ENCODE data around the gene ACO2.
"Not testable (repeated sequence)": the region's sequence is repeated elsewhere in the genome, so short reads cannot be mapped to it uniquely, and the experiment has no call there.

ACO2 gene

DNA sequence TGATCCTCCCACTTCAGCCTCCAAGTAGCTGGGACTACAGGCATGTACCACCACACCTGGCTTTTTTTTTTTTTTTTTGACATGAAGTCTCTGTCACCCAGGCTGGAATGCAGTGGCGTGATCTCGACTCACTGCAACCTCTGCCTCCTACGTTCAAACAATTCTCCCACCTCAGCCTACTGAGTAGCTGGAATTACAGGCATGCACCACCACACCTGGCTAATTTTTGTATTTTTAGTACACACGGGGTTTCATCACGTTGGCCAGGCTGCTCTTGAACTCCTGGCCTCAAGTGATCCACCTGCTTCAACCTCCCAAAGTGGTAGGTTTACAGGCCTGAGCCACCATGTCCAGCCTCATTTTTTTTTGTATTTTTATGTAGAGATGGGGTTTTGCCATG, 28.4 kb upstream of the ACO2 start:
- not testable (repeated sequence) for H3K9ac ChIP-seq (ENCODE audit: low read depth, low read length); H3K27ac ChIP-seq (ENCODE audit: low read depth, low read length); H3K4me1 ChIP-seq (ENCODE audit: control insufficient read depth, insufficient read depth, low read length); H3K9me3 ChIP-seq (ENCODE audit: control insufficient read depth, insufficient read depth, low read length); H3K27me3 ChIP-seq (ENCODE audit: control insufficient read depth, insufficient read depth, low read length); H3K4me3 ChIP-seq (ENCODE audit: low read depth, low read length)
- H3K36me3 ChIP-seq (ENCODE audit: control insufficient read depth, insufficient read depth, low read length): peaks cover 65% of the 10 kb centered on the region

DNA sequence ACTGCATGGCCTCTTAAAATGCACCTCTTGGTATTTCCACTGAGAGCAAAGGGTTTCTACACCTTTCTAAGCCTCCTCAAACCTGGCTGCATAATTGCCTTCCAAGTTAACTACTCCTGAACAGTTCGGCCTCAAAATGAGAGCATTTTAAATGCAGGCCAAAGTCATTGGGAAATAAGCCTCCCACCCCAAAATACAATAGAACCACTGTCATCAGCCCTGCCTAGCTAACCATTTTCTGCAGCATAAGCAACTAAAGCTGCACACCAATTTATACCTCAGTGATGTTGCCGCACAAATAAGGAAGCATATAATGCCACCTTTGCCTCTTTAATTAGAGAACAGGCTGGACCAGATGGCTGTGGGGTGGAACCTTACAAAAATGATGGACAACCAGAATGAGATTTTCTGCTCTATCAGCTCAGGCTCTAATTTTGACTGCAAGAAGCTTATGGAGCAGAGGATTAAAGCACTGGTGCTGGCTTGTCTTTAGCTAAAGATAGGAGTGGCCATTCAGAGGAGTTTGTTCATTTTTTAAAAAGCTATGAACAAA, 26.6 kb upstream of the ACO2 start:
- Histone ChIP-seq H3K36me3 (ENCODE audit: control insufficient read depth, insufficient read depth, low read length) (peaks cover 47% of the 10 kb centered on the region), H3K9me3 (ENCODE audit: control insufficient read depth, insufficient read depth, low read length) (no peaks in the 10 kb centered on the region), H3K27me3 (ENCODE audit: control insufficient read depth, insufficient read depth, low read length) (no peaks in the 10 kb centered on the region), H3K27ac (ENCODE audit: low read depth, low read length) (no peak overlapping the region), H3K4me1 (ENCODE audit: control insufficient read depth, insufficient read depth, low read length) (no peaks in the 10 kb centered on the region; the same call in 1 of the 2 replicates), H3K4me3 (ENCODE audit: low read depth, low read length) (no peak overlapping the region), H3K9ac (ENCODE audit: low read depth, low read length) (no peak overlapping the region)

DNA sequence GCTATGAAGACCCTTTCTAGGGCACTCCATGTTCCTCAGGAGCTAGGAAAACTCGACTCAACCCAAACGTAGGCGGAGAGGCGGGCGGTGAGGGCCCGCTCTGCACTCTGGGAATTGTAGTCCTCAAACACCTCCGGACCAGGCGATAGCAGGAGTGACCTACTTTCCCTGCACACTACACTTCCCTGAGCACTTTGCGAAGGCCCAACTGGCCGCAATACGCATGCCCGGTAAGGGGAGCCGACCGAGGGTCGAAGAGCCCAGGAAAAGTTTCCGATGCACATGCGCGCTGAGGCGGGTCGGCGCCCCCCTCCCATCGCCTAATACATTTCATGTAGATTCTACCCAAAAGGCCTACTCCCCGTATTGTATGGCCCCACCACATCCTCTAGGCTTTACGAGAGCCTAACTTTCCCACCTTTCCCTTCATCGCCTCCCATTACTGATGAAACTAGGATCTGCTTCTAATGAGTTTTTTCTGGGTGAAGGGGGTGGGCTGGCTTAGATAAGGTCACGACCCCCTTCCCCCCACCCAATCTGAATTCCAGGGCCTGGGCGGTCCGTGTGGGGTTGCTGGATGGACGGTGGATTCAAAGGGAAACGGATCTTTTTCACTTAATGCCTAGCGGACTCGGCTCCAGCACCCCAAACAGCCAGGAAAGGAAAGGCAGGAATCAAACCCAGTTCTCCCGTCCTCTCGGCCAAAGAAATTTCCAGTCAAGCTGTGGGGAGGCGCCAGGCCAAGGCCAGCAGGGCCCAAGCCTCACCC, 24.4 kb upstream of the ACO2 start:
- Histone ChIP-seq H3K36me3 (ENCODE audit: control insufficient read depth, insufficient read depth, low read length) (peaks cover 30% of the 10 kb centered on the region), H3K9me3 (ENCODE audit: control insufficient read depth, insufficient read depth, low read length) (no peaks in the 10 kb centered on the region), H3K4me3 (ENCODE audit: low read depth, low read length) (peak overlapping the region; percentile 80), H3K9ac (ENCODE audit: low read depth, low read length) (peak overlapping the region; percentile 93), H3K4me1 (ENCODE audit: control insufficient read depth, insufficient read depth, low read length) (peaks cover 6% of the 10 kb centered on the region), H3K27ac (ENCODE audit: low read depth, low read length) (peak overlapping the region; percentile 100), H3K27me3 (ENCODE audit: control insufficient read depth, insufficient read depth, low read length) (no peaks in the 10 kb centered on the region)

DNA sequence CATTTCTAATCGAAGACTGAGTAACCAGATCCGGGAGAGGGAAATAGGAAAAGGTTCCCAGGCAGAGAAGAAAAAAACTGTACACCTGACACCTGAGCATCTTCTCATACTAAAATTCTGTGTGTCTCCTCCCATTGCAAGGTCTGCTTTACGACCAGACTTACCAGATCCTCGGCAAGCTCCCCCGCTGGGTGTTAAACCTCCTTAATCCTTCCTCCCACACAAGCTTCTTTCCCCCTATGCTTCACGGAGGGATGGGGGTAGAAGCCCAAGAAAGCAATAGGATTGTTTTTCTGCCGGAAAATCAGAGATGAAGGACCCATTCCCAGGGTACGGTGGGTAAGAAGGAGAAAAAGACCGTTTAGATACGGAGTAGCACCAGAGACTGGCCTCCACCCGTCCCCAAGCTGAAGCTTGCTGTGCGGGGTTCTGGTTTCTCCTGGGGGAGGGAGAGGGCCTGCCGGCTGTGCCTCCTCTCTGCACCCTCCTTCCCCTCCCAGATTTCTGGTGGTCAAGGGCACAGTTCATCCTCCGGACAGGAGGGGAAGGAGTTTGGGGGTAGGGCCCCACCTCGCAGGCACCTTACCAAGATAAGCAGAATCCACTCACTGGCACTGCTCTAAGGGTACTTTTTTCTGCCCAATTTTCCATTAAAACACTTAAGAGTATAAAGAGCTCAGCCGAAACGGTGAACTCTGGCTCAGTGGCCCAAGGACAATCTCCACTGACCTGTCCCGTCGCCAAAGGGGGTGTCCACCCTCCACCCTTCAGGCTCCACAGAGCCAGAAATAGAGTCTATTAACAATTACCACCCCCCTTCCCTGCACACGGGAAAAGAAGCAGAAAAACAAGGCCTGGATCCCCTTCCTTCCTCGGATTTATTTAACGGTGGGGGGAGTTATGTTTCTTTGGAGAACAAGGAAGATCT, 23.5 kb upstream of the ACO2 start:
- H3K4me3 ChIP-seq (ENCODE audit: low read depth, low read length): peak overlapping the region; percentile 80
- peak overlapping the region; percentile 100 for H3K27ac ChIP-seq (ENCODE audit: low read depth, low read length)
- H3K4me1 ChIP-seq (ENCODE audit: control insufficient read depth, insufficient read depth, low read length): peaks cover 6% of the 10 kb centered on the region
- peaks cover 25% of the 10 kb centered on the region for H3K36me3 ChIP-seq (ENCODE audit: control insufficient read depth, insufficient read depth, low read length)
- H3K9me3 ChIP-seq (ENCODE audit: control insufficient read depth, insufficient read depth, low read length): no peaks in the 10 kb centered on the region
- no peaks in the 10 kb centered on the region for H3K27me3 ChIP-seq (ENCODE audit: control insufficient read depth, insufficient read depth, low read length)
- peak overlapping the region; percentile 93 for H3K9ac ChIP-seq (ENCODE audit: low read depth, low read length)

DNA sequence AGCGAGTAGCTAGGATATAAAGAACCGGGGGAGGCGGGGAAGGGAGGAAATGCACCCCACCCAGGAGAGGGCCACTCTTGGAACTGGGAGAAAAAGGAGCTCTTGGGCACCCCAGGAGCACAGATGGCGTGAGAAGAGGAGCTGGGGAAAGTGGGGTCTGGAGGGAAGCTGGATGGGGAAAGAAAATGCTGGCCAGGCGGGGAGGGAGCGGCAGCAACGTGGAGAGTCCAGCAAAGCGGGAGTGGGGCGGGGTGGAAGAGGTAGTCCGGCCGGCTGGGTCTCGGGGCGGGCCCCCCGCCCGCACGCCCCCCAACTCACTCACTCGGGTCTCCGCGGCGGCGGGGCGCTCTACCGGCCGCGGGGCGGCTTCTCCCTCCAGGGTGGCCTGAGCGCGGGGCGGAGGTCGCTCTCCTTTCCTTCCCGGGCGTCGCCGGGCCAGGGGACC, 22.8 kb upstream of the ACO2 start:
- peak overlapping the region; percentile 100 for H3K27ac ChIP-seq (ENCODE audit: low read depth, low read length)
- peaks cover 6% of the 10 kb centered on the region for H3K4me1 ChIP-seq (ENCODE audit: control insufficient read depth, insufficient read depth, low read length)
- peak overlapping the region; percentile 93 for H3K9ac ChIP-seq (ENCODE audit: low read depth, low read length)
- peak overlapping the region; percentile 80 for H3K4me3 ChIP-seq (ENCODE audit: low read depth, low read length)
- H3K9me3 ChIP-seq (ENCODE audit: control insufficient read depth, insufficient read depth, low read length): no peaks in the 10 kb centered on the region
- peaks cover 18% of the 10 kb centered on the region for H3K36me3 ChIP-seq (ENCODE audit: control insufficient read depth, insufficient read depth, low read length)
- no peaks in the 10 kb centered on the region for H3K27me3 ChIP-seq (ENCODE audit: control insufficient read depth, insufficient read depth, low read length)

DNA sequence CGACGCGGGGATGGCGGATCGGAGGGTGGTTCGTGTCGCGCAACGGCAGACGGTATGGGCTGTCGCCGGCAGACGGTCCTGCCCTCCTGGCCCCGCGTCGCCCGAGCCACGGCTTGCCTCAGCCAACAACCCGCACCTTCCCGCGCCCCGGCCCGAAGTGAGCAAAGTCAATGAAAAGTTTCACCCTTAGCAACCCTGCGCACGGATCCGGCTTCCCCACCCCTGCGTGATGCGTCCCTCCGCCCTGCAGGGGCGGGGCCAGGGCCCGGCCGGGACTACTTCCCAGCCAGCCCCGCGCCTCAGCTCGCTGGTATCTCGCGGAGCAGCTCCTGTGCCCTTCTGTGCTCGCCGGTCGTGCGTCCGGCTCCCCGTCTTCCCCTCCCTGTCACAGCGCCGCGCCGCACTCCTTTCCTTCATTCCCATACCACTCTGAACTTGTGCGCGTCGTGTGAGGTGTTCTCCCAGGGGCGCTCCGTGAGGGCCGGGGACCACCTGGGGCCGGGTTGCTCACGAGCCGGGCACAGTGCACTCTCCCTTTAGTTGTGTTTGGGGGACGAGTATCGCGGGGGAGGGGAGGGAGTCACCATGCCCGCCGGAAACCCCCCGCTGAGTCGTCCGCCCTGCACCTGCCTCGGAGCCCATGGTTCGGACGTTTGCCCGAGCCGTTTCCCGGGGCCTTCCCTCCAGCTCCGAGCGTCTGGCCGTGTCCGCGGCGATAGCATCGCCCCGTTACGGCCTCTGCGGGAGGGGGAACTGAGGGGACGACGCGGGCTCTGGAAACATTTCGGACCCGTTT, 22.1 kb upstream of the ACO2 start, which contains the start of gene TOB2:
TOB2 (minus strand) TSS at position 163 of the 796 bp plus-strand sequence. CDS start 9,456 bp downstream, outside the sequence.
- Histone ChIP-seq H3K4me3 (ENCODE audit: low read depth, low read length) (peak within 1 kb of the TSS; percentile 80), H3K4me1 (ENCODE audit: control insufficient read depth, insufficient read depth, low read length) (peaks cover 6% of the 10 kb centered on the region), H3K27ac (ENCODE audit: low read depth, low read length) (peak within 1 kb of the TSS; percentile 100), H3K9ac (ENCODE audit: low read depth, low read length) (peak within 1 kb of the TSS; percentile 93), H3K9me3 (ENCODE audit: control insufficient read depth, insufficient read depth, low read length) (no peaks in the 10 kb centered on the region), H3K36me3 (ENCODE audit: control insufficient read depth, insufficient read depth, low read length) (peaks cover 15% of the 10 kb centered on the region), H3K27me3 (ENCODE audit: control insufficient read depth, insufficient read depth, low read length) (no peaks in the 10 kb centered on the region)

DNA sequence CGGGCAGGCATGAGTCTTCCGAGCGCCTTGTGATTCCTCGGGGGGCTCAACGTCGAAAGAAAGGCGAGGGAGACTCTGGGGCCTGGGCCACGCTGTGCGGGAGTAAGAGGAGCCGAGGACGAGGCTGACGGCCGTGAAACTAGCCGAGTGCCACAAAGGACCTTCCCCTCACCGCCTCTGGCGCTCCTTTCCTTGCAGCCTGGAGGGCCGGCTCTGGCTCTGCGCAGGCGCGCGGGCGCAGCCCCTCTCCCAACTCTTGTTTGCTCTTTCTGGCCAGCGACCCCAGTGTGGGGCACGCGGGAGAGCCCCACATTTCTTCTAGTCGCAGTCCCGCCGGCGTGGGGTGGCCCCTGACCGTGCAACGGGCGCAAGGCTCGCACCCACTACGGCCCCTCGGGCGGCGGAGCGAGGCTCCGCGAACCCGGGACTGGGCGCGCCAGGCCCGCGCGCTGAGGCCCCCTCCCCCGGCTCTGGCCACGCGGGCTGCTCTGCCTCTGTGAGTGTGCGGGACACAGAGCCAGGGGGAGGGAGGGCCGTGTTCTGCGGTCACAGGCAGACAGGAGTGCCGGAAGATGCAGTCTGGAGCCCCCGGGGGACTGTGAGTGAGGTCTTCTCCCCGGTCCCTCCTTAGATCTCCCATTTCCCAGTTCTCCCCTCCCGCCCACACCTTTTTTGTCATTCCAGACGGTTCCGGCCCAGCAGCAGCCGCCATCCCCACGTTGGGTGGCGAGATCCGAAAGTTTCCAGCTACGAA, 21.3 kb upstream of the ACO2 start:
- Histone ChIP-seq H3K27ac (ENCODE audit: low read depth, low read length) (peak overlapping the region; percentile 100), H3K27me3 (ENCODE audit: control insufficient read depth, insufficient read depth, low read length) (no peaks in the 10 kb centered on the region), H3K4me1 (ENCODE audit: control insufficient read depth, insufficient read depth, low read length) (peaks cover 6% of the 10 kb centered on the region), H3K36me3 (ENCODE audit: control insufficient read depth, insufficient read depth, low read length) (peaks cover 7% of the 10 kb centered on the region), H3K9ac (ENCODE audit: low read depth, low read length) (peak overlapping the region; percentile 93), H3K9me3 (ENCODE audit: control insufficient read depth, insufficient read depth, low read length) (no peaks in the 10 kb centered on the region), H3K4me3 (ENCODE audit: low read depth, low read length) (peak overlapping the region; percentile 80)

DNA sequence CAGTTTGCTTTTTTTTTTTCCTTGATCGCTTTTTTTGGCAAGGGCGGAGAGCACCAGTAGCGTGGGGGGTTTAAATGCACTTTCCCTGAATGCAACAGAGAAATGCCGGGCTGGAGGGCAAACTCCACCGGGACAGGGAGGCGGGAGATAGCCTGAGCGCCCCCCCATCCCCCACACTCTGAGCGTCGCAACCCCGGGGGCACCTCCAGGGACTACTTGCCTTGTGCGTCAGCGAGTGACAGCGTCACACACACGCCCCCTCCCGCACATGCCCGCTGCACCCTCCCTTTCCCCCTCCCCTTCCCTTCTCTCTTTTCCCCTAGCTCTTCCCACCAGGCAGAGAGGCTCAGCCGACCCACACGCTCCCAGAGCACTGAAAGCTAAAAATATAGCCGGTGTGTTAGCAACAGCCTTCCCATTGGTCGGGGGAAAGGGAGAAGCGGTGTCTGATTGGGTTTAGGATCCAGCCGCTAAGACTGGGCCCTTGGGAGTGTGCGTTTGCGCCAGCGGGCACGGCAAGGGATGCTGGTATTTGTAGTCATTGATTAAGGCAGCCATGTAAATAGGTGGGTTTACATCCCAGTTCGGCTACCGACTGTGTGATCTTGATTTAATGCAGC, 20.6 kb upstream of the ACO2 start:
- Histone ChIP-seq H3K36me3 (ENCODE audit: control insufficient read depth, insufficient read depth, low read length) (no peaks in the 10 kb centered on the region; the same call in 1 of the 2 replicates), H3K27ac (ENCODE audit: low read depth, low read length) (peak overlapping the region; percentile 100), H3K9me3 (ENCODE audit: control insufficient read depth, insufficient read depth, low read length) (no peaks in the 10 kb centered on the region), H3K4me1 (ENCODE audit: control insufficient read depth, insufficient read depth, low read length) (peaks cover 6% of the 10 kb centered on the region), H3K27me3 (ENCODE audit: control insufficient read depth, insufficient read depth, low read length) (no peaks in the 10 kb centered on the region), H3K4me3 (ENCODE audit: low read depth, low read length) (peak overlapping the region; percentile 80), H3K9ac (ENCODE audit: low read depth, low read length) (peak overlapping the region; percentile 93)

DNA sequence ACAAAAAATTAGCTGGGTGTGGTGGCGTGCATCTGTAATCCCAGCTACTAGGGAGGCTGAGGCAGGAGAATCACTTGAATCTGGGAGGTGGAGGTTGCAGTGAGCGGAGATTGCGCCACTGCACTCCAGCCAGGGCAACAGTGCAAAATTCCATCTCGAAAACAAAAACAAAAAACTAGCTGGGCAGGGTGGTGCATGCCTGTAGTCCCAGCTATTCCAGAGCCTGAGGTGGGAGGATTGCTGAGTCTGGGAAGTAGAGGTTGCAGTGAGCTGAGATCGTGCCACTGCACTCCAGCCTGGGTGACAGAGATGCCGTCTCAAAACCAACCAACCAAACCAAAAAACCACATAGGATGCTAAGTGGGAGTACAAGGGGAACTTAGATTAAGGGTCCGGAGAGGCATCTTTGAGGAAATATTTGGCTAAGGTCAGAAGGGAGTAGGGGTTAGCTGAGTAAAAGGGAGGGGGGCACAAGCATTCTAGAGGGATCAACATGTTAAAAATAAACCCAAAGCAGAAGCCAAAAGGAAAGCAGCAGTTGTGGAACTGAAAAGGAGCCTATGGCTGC, 10.7 kb upstream of the ACO2 start:
- Histone ChIP-seq H3K9me3 (ENCODE audit: control insufficient read depth, insufficient read depth, low read length) (no peaks in the 10 kb centered on the region), H3K9ac (ENCODE audit: low read depth, low read length) (no peak overlapping the region), H3K4me1 (ENCODE audit: control insufficient read depth, insufficient read depth, low read length) (no peaks in the 10 kb centered on the region), H3K4me3 (ENCODE audit: low read depth, low read length) (no peak overlapping the region), H3K27ac (ENCODE audit: low read depth, low read length) (no peak overlapping the region), H3K27me3 (ENCODE audit: control insufficient read depth, insufficient read depth, low read length) (no peaks in the 10 kb centered on the region), H3K36me3 (ENCODE audit: control insufficient read depth, insufficient read depth, low read length) (peaks cover 53% of the 10 kb centered on the region)

All from HUES48 (cell line).